A673 (cell line): Measurements from ENCODE around the gene PHF14. TPM values are rescaled to one million over a fixed set of nuclear protein-coding genes. Genes with fewer than 3 reads are reported as not detected.

Source experiments
- BruUV-seq: library from RNA; stranded (reverse); fragments of 400-500 nt; replicated peaks from 2 replicates; lab custom pipeline; 2021; lab: Mats Ljungman, UMichigan
- CTCF ChIA-PET: fragments of 300-600 bp; sonication (Branson Sonifier 250); formaldehyde crosslinking; loops from one replicate; lab custom pipeline; 2022; ENCODE audit warnings: antibody characterized with exemption; lab: Charles Lee
- POLR2A ChIA-PET: fragments of 300-600 bp; sonication (Branson Sonifier 250); formaldehyde crosslinking; loops from one replicate; lab custom pipeline; 2022; ENCODE audit warnings: antibody characterized with exemption; ENCODE audit not compliant: low non-redundant PET; lab: Charles Lee
- DNase-seq: peaks from one replicate; pipeline ENCODE4 v3.0.0-alpha.2; 2015; ENCODE audit warnings: low spot score
- H3K27ac ChIP-seq: fragments of 200-600 bp; sonication (generic); 2 replicates; pipeline ENCODE4 v1.5.1; 2016; ENCODE audit warnings: mixed run types, low read depth, mild to moderate bottlenecking, mixed read lengths, antibody characterized with exemption, low read length; ENCODE audit not compliant: poor library complexity, severe bottlenecking
- H3K27me3 ChIP-seq: fragments of 200-600 bp; sonication (generic); replicated peaks from 2 replicates; pipeline ENCODE4 v1.6.1; 2017; ENCODE audit warnings: mixed run types, low read depth, mild to moderate bottlenecking, mixed read lengths, antibody characterized with exemption, low read length; ENCODE audit not compliant: insufficient read depth, poor library complexity
- H3K36me3 ChIP-seq: fragments of 200-600 bp; sonication (generic); 2 replicates; pipeline ENCODE4 v1.6.1; 2016; ENCODE audit warnings: mixed run types, mild to moderate bottlenecking, mixed read lengths, antibody characterized with exemption, low read length; ENCODE audit not compliant: insufficient read depth, poor library complexity, severe bottlenecking
- H3K4me1 ChIP-seq: fragments of 200-600 bp; sonication (generic); 2 replicates; pipeline ENCODE4 v1.6.1; 2017; ENCODE audit warnings: mixed run types, mild to moderate bottlenecking, mixed read lengths, antibody characterized with exemption, low read length; ENCODE audit not compliant: insufficient read depth, poor library complexity, severe bottlenecking
- H3K4me3 ChIP-seq: fragments of 200-600 bp; sonication (generic); 2 replicates; pipeline ENCODE4 v1.5.1; 2016; ENCODE audit warnings: low read depth, mixed run types, mild to moderate bottlenecking, mixed read lengths, low read length; ENCODE audit not compliant: poor library complexity, severe bottlenecking
- H3K9me3 ChIP-seq: fragments of 200-600 bp; sonication (generic); 2 replicates; pipeline ENCODE4 v1.6.1; 2016; ENCODE audit warnings: mixed run types, low read depth, mild to moderate bottlenecking, mixed read lengths, antibody characterized with exemption, low read length; ENCODE audit not compliant: poor library complexity, severe bottlenecking
- CTCF ChIP-seq: fragments of 300-800, 200-600 bp; sonication (generic); conservative IDR thresholded peaks from 2 replicates; pipeline ENCODE4 v1.5.1; 2017; ENCODE audit warnings: low read depth, mild to moderate bottlenecking, antibody characterized with exemption, low read length, moderate library complexity, mixed read lengths
- EZH2 ChIP-seq: fragments of 200-600 bp; sonication (generic); IDR thresholded peaks from 2 replicates; pipeline ENCODE4 v1.6.1; 2017; ENCODE audit warnings: borderline replicate concordance, low read depth, mild to moderate bottlenecking, mixed read lengths, antibody characterized with exemption, low read length; ENCODE audit not compliant: poor library complexity, severe bottlenecking
- intact Hi-C: fragments of 100-400 bp; cut with micrococcal nuclease; formaldehyde crosslinking; loops from one replicate; pipeline ENCODE4 v1.10.0; 2022; ENCODE audit not compliant: unreplicated experiment
- total RNA-seq: library from RNA; stranded (reverse); gene quantifications from 2 replicates; pipeline ENCODE4 v1.2.3, GENCODE V29; 2021

The PHF14 gene
- total RNA-seq, 1 experiment from 2014 or later, result 79.5 TPM

GRCh38 chr7:11060893-11061292 is 87.2 kb downstream of the PHF14 start:
- intact Hi-C loops, result loop anchor here (10.0 kb wide), 1 partner anchor 284 kb away; no protein-coding TSS in a partner anchor
- no peak overlapping the region for H3K27ac ChIP-seq
- H3K27me3 ChIP-seq, result no peaks in the 10 kb centered on the region
- ChIA-PET CTCF (no interaction called here), POLR2A (no interaction called here)
- peak; percentile 9 for DNase-seq
- TF ChIP-seq EZH2, result no peak
- TF ChIP-seq CTCF, result no peak
- no peaks in the 10 kb centered on the region for H3K9me3 ChIP-seq
- no peak overlapping the region for H3K4me3 ChIP-seq
- H3K36me3 ChIP-seq, result peaks cover 20% of the 10 kb centered on the region
- no peaks in the 10 kb centered on the region for H3K4me1 ChIP-seq
- BruUV-seq, result no TSS peak

- peaks cover 21% of the 10 kb centered on the region for H3K36me3 ChIP-seq
- no peaks in the 10 kb centered on the region for H3K4me1 ChIP-seq
- H3K9me3 ChIP-seq, result no peaks in the 10 kb centered on the region
- ChIA-PET POLR2A (no interaction called here), CTCF (no interaction called here)
- intact Hi-C loops, result loop anchor here (10.0 kb wide), 1 partner anchor 283 kb away; no protein-coding TSS in a partner anchor
- H3K27me3 ChIP-seq, result no peaks in the 10 kb centered on the region
- H3K27ac ChIP-seq, result no peak overlapping the region
- H3K4me3 ChIP-seq, result no peak overlapping the region
- BruUV-seq, result no TSS peak
- TF ChIP-seq CTCF (no peak), EZH2 (no peak)
- no peak for DNase-seq
Observed at GRCh38 chr7:11062110-11062509, 88.4 kb downstream of the PHF14 start.

- Histone ChIP-seq H3K27me3 (no peaks in the 10 kb centered on the region), H3K36me3 (peaks cover 7% of the 10 kb centered on the region), H3K4me1 (no peaks in the 10 kb centered on the region), H3K27ac (no peak overlapping the region), H3K9me3 (no peaks in the 10 kb centered on the region), H3K4me3 (no peak overlapping the region)
- intact Hi-C loops, result loop anchor here (10.0 kb wide), 1 partner anchor 275 kb away; no protein-coding TSS in a partner anchor
- ChIA-PET POLR2A (no interaction called here), CTCF (no interaction called here)
- BruUV-seq, result no TSS peak
- no peak for TF ChIP-seq CTCF
- no peak for TF ChIP-seq EZH2
- no peak for DNase-seq
Observed at GRCh38 chr7:11069591-11069990, 95.9 kb downstream of the PHF14 start.
